Keratinocyte (primary cell): ENCODE results near the gene TMEM132D. TPM values are rescaled to one million over a fixed set of nuclear protein-coding genes. Genes with fewer than 3 reads are reported as not detected.

Source experiments
- DNase-seq: peaks from one replicate; pipeline ENCODE4 v3.0.0-alpha.2; 2011; ENCODE audit warnings: low read depth, missing footprints, low spot score
- FAIRE-seq: peaks from 2 replicates; lab custom pipeline; 2011; peaks lifted over from hg19 to GRCh38; lab: Jason Lieb, UNC
- H2AFZ ChIP-seq: 2 replicates; pipeline ENCODE4 v1.6.0; 2012; ENCODE audit warnings: low read length, control low read depth, inconsistent platforms; ENCODE audit not compliant: control insufficient read depth
- H3K27ac ChIP-seq: 2 replicates; pipeline ENCODE4 v1.5.1; 2011; ENCODE audit warnings: low read length; ENCODE audit not compliant: control insufficient read depth, insufficient read depth
- H3K27me3 ChIP-seq: 3 replicates; pipeline ENCODE4 v1.6.0; 2011; ENCODE audit warnings: low read length; ENCODE audit not compliant: control insufficient read depth, insufficient read depth; ENCODE audit errors: extremely low read depth
- H3K36me3 ChIP-seq, 2 experiments: 2 replicates in 1 of 2; 3 replicates in 1 of 2; pipeline ENCODE4 v1.5.1; 2011; ENCODE audit warnings: low read length in 2 of 2, mild to moderate bottlenecking in 1 of 2; ENCODE audit not compliant: control insufficient read depth in 2 of 2, insufficient read depth in 2 of 2; ENCODE audit errors: extremely low read depth in 1 of 2
- H3K4me1 ChIP-seq: 3 replicates; pipeline ENCODE4 v1.5.1; 2011; ENCODE audit warnings: low read length; ENCODE audit not compliant: control insufficient read depth, insufficient read depth; ENCODE audit errors: extremely low read depth
- H3K4me2 ChIP-seq: 3 replicates; pipeline ENCODE4 v1.6.0; 2011; ENCODE audit warnings: low read depth, low read length; ENCODE audit not compliant: control insufficient read depth, insufficient read depth; ENCODE audit errors: extremely low read depth
- H3K4me3 ChIP-seq, 3 experiments: fragments of 200-600 bp in 1 of 3; sonication (generic) in 1 of 3; 2 replicates in 2 of 3; 3 replicates in 1 of 3; pipeline ENCODE4 v1.5.1; 2011 to 2016; ENCODE audit warnings: low read length in 3 of 3, mild to moderate bottlenecking in 3 of 3, control low read depth in 2 of 3, inconsistent platforms in 1 of 3, low read depth in 1 of 3, mixed read lengths in 1 of 3, mixed run types in 1 of 3, moderate library complexity in 1 of 3; ENCODE audit not compliant: control insufficient read depth in 2 of 3, insufficient read depth in 2 of 3; ENCODE audit errors: extremely low read depth in 1 of 3
- H3K79me2 ChIP-seq: 2 replicates; pipeline ENCODE4 v1.6.0; 2012; ENCODE audit warnings: low read length; ENCODE audit not compliant: control insufficient read depth, insufficient read depth
- H3K9ac ChIP-seq: 3 replicates; pipeline ENCODE4 v1.6.0; 2011; ENCODE audit warnings: low read length; ENCODE audit not compliant: control insufficient read depth, insufficient read depth; ENCODE audit errors: extremely low read depth
- H3K9me1 ChIP-seq: 3 replicates; pipeline ENCODE4 v1.6.0; 2011; ENCODE audit warnings: low read length; ENCODE audit not compliant: control insufficient read depth, insufficient read depth; ENCODE audit errors: extremely low read depth
- H3K9me3 ChIP-seq: 2 replicates; pipeline ENCODE4 v1.5.1; 2012; ENCODE audit warnings: low read depth, low read length; ENCODE audit not compliant: control insufficient read depth
- H4K20me1 ChIP-seq: 3 replicates; pipeline ENCODE4 v1.6.0; 2011; ENCODE audit warnings: low read length; ENCODE audit not compliant: control insufficient read depth, insufficient read depth; ENCODE audit errors: extremely low read depth
- EZH2 ChIP-seq: IDR thresholded peaks from one replicate; pipeline ENCODE4 v1.6.1; 2012; ENCODE audit warnings: inconsistent platforms, mild to moderate bottlenecking, low read length, moderate library complexity
- dilution Hi-C: fragments of 300-500 bp; cut with MboI; formaldehyde crosslinking; loops from one replicate; pipeline ENCODE4 v1.7.0; 2020; ENCODE audit warnings: low sequenced_read_pairs; ENCODE audit not compliant: extremely low pct_ligation_motif_present
- polyA plus RNA-seq, 5 experiments: library from polyadenylated mRNA; depleted of rRNA in 3 of 5; stranded (reverse) in 3 of 5; stranded (forward) in 1 of 5; unstranded in 1 of 5; fragments of >200 nt; gene quantifications; 1 replicate in 1 of 5; 2 replicates in 3 of 5; 3 replicates in 1 of 5; pipeline versions ENCODE4 v1.2.1 to v1.2.3, GENCODE V29; 2011 to 2012; ENCODE audit warnings: missing spikeins in 2 of 5, low read depth in 1 of 5, low replicate concordance in 1 of 5
- TF ChIP-seq, protein P1 (sequence below), 3 experiments: IDR thresholded peaks in 1 of 3; conservative IDR thresholded peaks in 1 of 3; optimal IDR thresholded peaks in 1 of 3; 2 replicates in 2 of 3; 3 replicates in 1 of 3; pipeline versions ENCODE3 to v1.5.1; 2011; ENCODE audit warnings: low read length in 3 of 3, mild to moderate bottlenecking in 3 of 3, moderate library complexity in 2 of 3, control low read depth in 1 of 3, inconsistent platforms in 1 of 3; ENCODE audit not compliant: insufficient read depth in 2 of 3; ENCODE audit errors: extremely low read depth in 1 of 3

TMEM132D gene
- polyA plus RNA-seq, 1 donor (not counting 4 experiments of a cell fraction or from before 2014, with no cell fraction given), result not detected

- Histone ChIP-seq H3K9me1 (no peaks in the 10 kb centered on the region), H3K4me1 (no peaks in the 10 kb centered on the region), H3K27ac (no peak overlapping the region), H3K4me2 (no peak overlapping the region), H3K27me3 (no peaks in the 10 kb centered on the region), H3K9ac (no peak overlapping the region), H4K20me1 (no peaks in the 10 kb centered on the region), H3K9me3 (peaks cover 4% of the 10 kb centered on the region), H2AFZ (no peak overlapping the region), H3K36me3 (no peaks in the 10 kb centered on the region), H3K79me2 (no peaks in the 10 kb centered on the region), H3K4me3 (no peak overlapping the region)
- FAIRE-seq, result no peak
- dilution Hi-C loops, result no loop called here
- no peak for DNase-seq
- TF ChIP-seq, protein P1, sequence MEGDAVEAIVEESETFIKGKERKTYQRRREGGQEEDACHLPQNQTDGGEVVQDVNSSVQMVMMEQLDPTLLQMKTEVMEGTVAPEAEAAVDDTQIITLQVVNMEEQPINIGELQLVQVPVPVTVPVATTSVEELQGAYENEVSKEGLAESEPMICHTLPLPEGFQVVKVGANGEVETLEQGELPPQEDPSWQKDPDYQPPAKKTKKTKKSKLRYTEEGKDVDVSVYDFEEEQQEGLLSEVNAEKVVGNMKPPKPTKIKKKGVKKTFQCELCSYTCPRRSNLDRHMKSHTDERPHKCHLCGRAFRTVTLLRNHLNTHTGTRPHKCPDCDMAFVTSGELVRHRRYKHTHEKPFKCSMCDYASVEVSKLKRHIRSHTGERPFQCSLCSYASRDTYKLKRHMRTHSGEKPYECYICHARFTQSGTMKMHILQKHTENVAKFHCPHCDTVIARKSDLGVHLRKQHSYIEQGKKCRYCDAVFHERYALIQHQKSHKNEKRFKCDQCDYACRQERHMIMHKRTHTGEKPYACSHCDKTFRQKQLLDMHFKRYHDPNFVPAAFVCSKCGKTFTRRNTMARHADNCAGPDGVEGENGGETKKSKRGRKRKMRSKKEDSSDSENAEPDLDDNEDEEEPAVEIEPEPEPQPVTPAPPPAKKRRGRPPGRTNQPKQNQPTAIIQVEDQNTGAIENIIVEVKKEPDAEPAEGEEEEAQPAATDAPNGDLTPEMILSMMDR (optimal IDR thresholded peaks at IDR 0.05 in 1 of 3, IDR thresholded peaks at IDR 0.05 in 1 of 3, conservative IDR thresholded peaks at IDR 0.05 in 1 of 3; ENCODE audit: extremely low read depth in 1 of 3, insufficient read depth in 2 of 3, low read length in 3 of 3), result no peak
- no peak for TF ChIP-seq EZH2
Observed at GRCh38 chr12:129101816-129102215, 802.0 kb downstream of the TMEM132D start.

DNA sequence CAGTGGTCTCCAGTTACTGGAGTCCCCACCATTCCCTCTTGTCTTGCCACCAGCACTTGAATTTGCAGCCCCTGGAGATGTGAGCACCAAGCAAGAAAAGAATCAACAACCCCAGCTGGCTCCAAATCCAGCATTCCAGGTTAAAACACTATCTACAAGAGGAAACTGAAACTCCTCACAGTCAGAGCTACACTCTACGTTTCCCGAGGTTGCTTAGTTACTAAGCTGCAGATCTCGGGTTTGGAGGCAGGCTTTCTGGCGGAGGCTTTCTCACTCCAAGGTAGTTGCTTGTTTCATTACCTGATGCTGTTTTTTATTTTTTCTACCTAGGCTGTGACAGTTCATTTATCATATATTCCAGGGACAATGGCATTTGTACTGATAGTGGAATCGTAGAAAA, 802.4 kb downstream of the TMEM132D start:
- H3K4me1 ChIP-seq, result no peaks in the 10 kb centered on the region
- H3K4me2 ChIP-seq, result no peak overlapping the region
- H3K27ac ChIP-seq, result no peak overlapping the region
- H3K9me3 ChIP-seq, result peaks cover 4% of the 10 kb centered on the region
- no peaks in the 10 kb centered on the region for H3K36me3 ChIP-seq
- FAIRE-seq, result no peak
- dilution Hi-C loops, result no loop called here
- H3K9ac ChIP-seq, result no peak overlapping the region
- H3K9me1 ChIP-seq, result no peaks in the 10 kb centered on the region
- H4K20me1 ChIP-seq, result no peaks in the 10 kb centered on the region
- H3K27me3 ChIP-seq, result no peaks in the 10 kb centered on the region
- H2AFZ ChIP-seq, result no peak overlapping the region
- H3K79me2 ChIP-seq, result no peaks in the 10 kb centered on the region
- no peak overlapping the region for H3K4me3 ChIP-seq
- DNase-seq, result no peak
- TF ChIP-seq, protein P1 (optimal IDR thresholded peaks at IDR 0.05 in 1 of 3, IDR thresholded peaks at IDR 0.05 in 1 of 3, conservative IDR thresholded peaks at IDR 0.05 in 1 of 3; ENCODE audit: extremely low read depth in 1 of 3, insufficient read depth in 2 of 3, low read length in 3 of 3), result no peak
- TF ChIP-seq EZH2, result no peak
